HUES64 (cell line): ENCODE results near the gene LASP1.

Source experiments
- H3K27ac ChIP-seq: 2 replicates; pipeline ENCODE4 v1.7.0; 2013; ENCODE audit warnings: low read depth, low read length, inconsistent platforms
- H3K27me3 ChIP-seq: 2 replicates; pipeline ENCODE4 v1.6.1; 2013; ENCODE audit warnings: mild to moderate bottlenecking, low read length; ENCODE audit not compliant: insufficient read depth
- H3K36me3 ChIP-seq: 2 replicates; pipeline ENCODE4 v1.6.1; 2013; ENCODE audit warnings: mild to moderate bottlenecking, low read length; ENCODE audit not compliant: insufficient read depth
- H3K4me1 ChIP-seq: 2 replicates; pipeline ENCODE4 v1.6.1; 2013; ENCODE audit warnings: mild to moderate bottlenecking, low read length, moderate library complexity; ENCODE audit not compliant: insufficient read depth
- H3K4me3 ChIP-seq: 2 replicates; pipeline ENCODE4 v1.5.1; 2013; ENCODE audit warnings: mild to moderate bottlenecking, low read length, moderate library complexity
- H3K9ac ChIP-seq: 2 replicates; pipeline ENCODE4 v1.6.1; 2013; ENCODE audit warnings: mild to moderate bottlenecking, low read depth, low read length
- H3K9me3 ChIP-seq: 2 replicates; pipeline ENCODE4 v1.6.1; 2013; ENCODE audit warnings: low read depth, low read length; ENCODE audit not compliant: insufficient read depth
- WGBS: fragments of 150-250, 120-280 bp; methylation state at CpG from one replicate; pipeline ENCODE4 v1.1.7; 2013; ENCODE audit warnings: missing lambda C conversion rate; 5-methylcytosine and 5-hydroxymethylcytosine counted together

LASP1 gene

DNA sequence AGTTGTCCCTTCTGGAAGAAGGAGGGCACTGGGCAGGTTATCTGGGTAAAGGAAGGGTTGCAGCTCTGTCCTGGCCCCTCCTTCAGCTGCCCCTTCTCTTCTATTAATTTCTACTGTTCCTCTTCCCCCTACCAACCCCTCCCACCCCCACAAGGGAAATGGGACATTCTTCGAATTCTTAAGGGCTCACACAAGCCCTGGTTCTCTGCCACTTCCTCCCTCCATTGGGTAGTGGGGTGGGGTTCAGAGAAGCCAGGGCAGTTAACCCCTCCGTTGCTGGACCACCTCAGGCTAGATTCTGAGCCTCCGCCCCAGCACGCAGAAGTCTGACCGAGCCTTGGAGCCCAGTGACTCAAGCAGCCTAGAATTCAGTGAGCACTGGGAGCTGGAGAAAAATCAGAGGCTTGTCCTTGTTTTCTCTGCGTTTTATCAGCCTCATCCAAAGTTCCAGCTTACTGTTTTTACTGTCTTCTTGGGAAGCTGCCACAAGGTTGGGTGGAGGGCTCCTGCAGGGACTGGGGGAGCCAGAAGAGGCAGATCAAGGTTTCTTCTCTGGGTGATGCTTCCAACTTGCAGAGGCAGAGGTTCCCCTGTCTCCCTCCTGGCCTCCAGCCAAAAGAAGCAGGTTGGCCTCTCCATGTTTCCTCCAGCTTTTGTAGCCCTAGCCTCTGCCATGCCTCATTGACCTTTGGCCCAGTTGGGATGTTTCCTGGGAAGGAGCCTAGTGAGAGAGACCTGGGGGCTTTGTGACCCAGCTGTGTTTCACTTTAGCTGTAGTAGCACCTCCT lies 10.2 kb downstream of the LASP1 start:
- 11% methylated on average over 5 of the region's 6 CpGs for WGBS

DNA sequence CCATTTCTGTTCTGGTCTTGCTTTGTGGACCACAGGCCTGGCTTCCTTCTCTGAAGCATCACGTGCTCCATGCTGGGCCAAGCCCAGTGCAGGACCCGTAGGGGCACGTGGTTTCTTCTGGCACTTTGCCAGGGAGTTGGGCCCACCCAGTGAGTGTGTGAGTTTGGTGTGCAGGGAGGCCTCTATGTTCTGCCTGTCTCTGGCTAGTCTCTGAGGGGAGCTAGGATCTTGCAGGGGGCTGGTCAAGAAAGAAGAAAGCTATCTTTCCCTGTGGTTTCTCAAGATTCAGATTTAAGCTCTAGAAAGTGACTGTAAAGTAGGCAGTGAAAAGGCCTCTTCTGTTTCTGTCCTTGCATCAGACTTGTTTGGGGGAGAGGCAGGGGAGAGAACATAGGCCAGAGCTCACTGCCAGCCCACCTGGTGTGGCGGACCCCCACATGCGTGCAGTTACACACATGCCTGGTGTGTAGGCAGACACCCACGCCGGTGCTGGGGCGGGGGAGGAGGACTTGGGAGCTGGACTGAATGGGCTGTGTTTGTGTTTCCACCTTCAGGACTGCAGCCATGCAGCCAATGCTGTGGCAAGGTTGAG lies 11.8 kb downstream of the LASP1 start:
- H3K27me3 ChIP-seq: no peaks in the 10 kb centered on the region
- H3K27ac ChIP-seq: peak overlapping the region; percentile 61
- no peak overlapping the region for H3K9ac ChIP-seq
- H3K9me3 ChIP-seq: no peaks in the 10 kb centered on the region
- H3K4me1 ChIP-seq: peaks cover 75% of the 10 kb centered on the region
- WGBS: 71% methylated on average over 8 of the region's 8 CpGs
- peaks cover 19% of the 10 kb centered on the region for H3K36me3 ChIP-seq
- no peak overlapping the region for H3K4me3 ChIP-seq

More for the DNA sequence above, 10.2 kb downstream of the LASP1 start:
- Histone ChIP-seq H3K27ac (peak overlapping the region; percentile 87), H3K4me1 (peaks cover 75% of the 10 kb centered on the region), H3K36me3 (peaks cover 19% of the 10 kb centered on the region), H3K4me3 (peak overlapping the region; percentile 32), H3K27me3 (no peaks in the 10 kb centered on the region), H3K9me3 (no peaks in the 10 kb centered on the region), H3K9ac (peak overlapping the region; percentile 60)

DNA sequence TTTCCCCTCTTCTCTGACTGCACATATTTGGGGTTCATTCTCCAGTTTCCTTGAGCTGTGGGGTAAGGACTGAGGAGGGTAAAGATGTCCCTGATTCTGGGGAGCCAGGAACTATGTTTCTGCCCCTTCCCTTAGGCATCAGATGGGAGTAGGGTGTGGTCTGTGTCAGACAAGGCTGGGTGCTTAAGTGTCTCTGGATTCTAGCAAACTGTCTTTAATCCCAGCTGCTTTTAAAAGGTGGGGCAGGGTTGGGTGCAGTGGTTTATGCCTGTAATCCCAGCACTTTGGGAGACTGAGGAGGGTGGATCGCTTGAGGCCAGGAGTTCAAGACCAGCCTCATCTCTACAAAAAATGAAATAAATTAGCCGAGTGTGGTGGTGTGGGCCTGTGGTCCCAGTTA lies 13.0 kb downstream of the LASP1 start:
- H3K4me1 ChIP-seq: peaks cover 66% of the 10 kb centered on the region

DNA sequence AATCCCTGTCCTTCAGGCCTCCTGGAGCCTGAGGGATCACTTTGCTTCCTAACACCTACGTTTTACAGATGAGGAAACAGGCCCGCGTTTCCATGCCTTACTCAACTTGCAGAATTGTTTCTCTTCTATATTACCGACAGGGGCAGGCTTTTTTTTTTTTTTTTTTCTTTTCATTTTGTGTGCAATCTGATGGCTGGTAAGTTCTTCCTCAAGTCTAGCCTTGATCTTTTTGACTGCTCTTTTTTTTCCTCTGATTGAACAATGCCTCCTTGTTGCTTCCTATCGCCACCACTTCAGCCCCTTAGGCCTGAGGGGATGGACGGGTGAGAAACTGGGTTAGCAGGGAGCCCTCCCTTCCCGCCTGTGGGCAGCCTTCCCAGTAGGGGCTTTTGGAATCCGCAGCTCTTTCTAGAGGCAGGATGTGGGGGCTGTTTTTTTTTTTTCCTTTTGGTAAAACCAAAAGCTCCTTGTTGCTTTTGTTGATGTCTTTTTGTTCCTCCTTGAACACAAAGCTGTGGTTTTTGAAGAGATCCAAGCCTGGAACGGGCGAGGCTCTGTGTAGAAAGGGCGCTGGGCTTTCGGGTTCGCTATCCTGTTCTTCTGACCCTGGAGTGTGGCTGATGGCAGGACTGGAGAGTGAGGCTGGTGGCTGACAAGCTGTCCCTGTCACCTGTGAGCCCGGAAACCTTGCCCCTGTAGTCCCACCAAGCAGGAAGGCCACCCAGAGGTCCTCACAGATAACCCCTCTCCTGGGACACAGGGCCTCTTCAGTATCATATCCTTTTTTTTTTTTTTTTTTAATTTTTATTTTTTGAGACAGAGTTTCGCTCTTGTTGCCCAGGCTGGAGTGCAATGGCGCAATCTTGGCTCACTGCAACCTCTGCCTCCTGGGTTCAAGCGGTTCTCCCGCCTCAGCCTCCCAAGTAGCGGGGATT lies 14.0 kb downstream of the LASP1 start:
- H3K4me3 ChIP-seq: no peak overlapping the region; the same call in 1 of the 2 replicates
- 51% methylated on average over 19 of the region's 19 CpGs for WGBS
- no peaks in the 10 kb centered on the region for H3K9me3 ChIP-seq
- H3K9ac ChIP-seq: peak overlapping the region; percentile 57
- H3K36me3 ChIP-seq: peaks cover 18% of the 10 kb centered on the region
- peak overlapping the region; percentile 74 for H3K27ac ChIP-seq
- H3K27me3 ChIP-seq: no peaks in the 10 kb centered on the region
- H3K4me1 ChIP-seq: peaks cover 56% of the 10 kb centered on the region

More for the DNA sequence above, 13.0 kb downstream of the LASP1 start:
- no peak overlapping the region for H3K4me3 ChIP-seq
- 89% methylated on average over 2 of the region's 2 CpGs for WGBS
- peaks cover 21% of the 10 kb centered on the region for H3K36me3 ChIP-seq
- no peak overlapping the region for H3K9ac ChIP-seq
- no peak overlapping the region for H3K27ac ChIP-seq
- H3K27me3 ChIP-seq: no peaks in the 10 kb centered on the region
- no peaks in the 10 kb centered on the region for H3K9me3 ChIP-seq

DNA sequence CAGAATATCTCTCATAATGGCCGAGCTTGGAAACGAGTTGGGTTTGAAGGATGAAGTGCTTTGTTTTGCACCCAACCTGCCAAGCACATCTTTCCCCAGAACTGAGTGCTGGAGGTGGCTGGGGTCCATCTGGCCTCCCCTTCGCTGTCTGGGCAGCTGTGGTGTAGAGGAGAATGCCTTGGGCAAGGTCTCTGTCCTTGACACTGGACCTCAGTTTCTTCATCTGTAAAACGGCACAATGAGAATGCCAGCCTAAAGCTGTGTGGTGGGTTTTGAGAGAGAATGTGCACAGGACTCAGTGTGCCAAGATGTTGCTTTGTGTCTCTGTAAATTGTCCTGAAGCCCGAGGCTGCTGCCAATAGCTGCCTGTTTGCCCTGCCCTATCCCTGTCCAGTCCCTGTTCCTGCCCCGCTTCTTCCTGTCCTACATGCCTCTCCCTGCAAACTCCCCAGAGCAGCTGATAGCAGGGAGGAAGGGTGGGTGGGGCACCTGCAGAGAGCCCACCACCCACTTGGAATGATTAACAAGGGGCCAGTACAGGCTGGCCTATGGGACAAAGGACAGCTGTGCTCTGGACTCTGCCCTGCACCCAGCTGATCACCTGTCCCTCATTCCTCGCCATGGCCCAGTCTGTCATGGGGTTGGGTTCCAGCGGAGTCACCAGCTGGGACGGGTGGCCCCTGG lies 15.3 kb downstream of the LASP1 start:
- peaks cover 45% of the 10 kb centered on the region for H3K4me1 ChIP-seq
- H3K4me3 ChIP-seq: no peak overlapping the region
- peak overlapping the region; percentile 1; the same call in 1 of the 2 replicates for H3K27ac ChIP-seq
- no peak overlapping the region for H3K9ac ChIP-seq
- WGBS: 85% methylated on average over 9 of the region's 9 CpGs
- no peaks in the 10 kb centered on the region for H3K27me3 ChIP-seq
- no peaks in the 10 kb centered on the region for H3K9me3 ChIP-seq
- peaks cover 21% of the 10 kb centered on the region for H3K36me3 ChIP-seq

DNA sequence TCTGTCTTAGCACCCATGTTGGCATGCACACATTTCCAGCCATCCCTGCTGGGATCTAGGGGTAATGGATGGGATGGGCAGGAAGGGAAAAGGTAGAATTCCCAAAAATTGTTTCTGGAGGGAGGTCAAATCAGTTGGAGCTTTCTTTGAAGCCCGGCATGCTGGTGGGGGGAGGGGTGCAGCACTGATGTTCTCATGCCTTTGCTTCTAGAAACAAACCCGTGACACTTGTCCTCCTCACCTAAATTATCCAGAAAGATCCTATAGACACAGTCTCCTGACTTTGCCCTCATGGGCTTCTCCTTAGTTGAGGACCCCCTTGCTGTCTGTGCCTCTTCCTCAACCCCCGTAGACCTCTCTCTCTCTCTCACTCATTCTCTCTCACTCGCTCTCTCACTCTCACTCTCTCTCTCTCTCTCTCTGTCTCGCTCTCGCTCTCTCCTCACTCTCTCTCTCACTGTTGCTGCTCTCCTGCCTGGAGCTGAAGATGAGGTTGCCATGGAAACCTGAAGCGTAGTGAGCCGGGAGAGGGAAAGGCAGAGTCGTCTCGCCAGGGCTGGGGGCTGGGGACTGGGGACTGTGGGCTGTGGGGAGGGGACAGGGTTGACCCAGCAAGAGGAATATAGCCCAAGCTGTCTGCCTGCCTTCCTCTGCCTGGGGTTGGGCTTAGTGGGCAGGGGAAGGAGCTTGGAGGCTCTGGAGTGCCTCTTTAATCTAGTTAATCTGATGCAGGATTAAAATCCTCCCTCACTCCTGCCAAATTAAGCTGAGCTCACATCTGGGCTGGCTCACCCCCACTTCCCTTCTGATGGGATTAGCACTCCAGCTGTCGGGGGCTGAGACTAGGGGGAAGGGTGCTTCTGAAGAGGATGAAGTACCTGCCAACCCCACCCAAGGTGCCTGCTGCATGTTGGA lies 16.1 kb downstream of the LASP1 start:
- no peaks in the 10 kb centered on the region for H3K27me3 ChIP-seq
- H3K36me3 ChIP-seq: peaks cover 26% of the 10 kb centered on the region
- peaks cover 39% of the 10 kb centered on the region for H3K4me1 ChIP-seq
- no peak overlapping the region for H3K9ac ChIP-seq
- H3K4me3 ChIP-seq: no peak overlapping the region
- H3K27ac ChIP-seq: peak overlapping the region; percentile 1; the same call in 1 of the 2 replicates
- WGBS: 41% methylated on average over 11 of the region's 11 CpGs
- no peaks in the 10 kb centered on the region for H3K9me3 ChIP-seq

DNA sequence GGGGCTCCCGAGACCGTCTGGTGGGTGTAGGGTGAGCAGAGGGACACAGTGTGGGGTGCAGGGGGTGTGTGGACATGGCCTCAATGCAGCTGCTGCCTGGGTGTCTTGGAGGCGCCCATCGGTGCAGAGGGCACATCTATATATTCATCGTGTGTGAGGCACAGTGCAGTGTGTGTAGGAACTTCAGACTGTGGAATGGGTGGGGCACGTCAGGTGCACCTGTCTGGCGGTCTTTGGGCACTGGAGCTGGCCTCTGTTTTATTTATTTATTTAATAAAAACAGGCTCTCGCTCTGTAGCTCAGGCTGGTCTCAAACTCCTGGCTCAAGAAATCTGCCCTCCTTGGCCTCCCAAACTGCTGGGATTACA lies 16.8 kb downstream of the LASP1 start:
- no peak overlapping the region for H3K9ac ChIP-seq
- H3K9me3 ChIP-seq: no peaks in the 10 kb centered on the region
- H3K27ac ChIP-seq: no peak overlapping the region
- no peaks in the 10 kb centered on the region for H3K27me3 ChIP-seq
- H3K36me3 ChIP-seq: peaks cover 31% of the 10 kb centered on the region
- 89% methylated on average over 7 of the region's 8 CpGs for WGBS
- H3K4me1 ChIP-seq: peaks cover 36% of the 10 kb centered on the region
- H3K4me3 ChIP-seq: no peak overlapping the region

DNA sequence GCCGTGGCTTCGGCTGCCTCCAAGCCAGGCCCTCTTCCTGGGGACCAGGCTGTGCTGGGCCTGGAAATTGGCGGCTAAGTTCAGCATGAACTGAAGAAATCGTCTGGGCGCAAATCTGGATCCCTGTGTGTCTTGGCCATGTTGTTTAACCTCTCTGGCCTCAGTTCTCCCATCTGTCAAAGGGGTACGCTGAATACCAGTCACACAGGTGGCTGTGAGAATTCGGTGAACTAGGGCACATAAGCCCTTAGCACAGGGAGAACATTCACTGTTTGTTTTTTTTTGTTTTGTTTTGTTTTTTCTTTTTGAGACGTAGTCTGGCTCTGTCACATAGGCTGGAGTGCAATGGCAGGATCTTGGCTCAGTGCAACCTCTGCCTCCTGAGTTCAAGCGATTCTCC lies 19.0 kb downstream of the LASP1 start:
- Histone ChIP-seq H3K27ac (no peak overlapping the region), H3K36me3 (peaks cover 43% of the 10 kb centered on the region), H3K4me3 (no peak overlapping the region), H3K9me3 (no peaks in the 10 kb centered on the region), H3K9ac (no peak overlapping the region), H3K4me1 (peaks cover 20% of the 10 kb centered on the region), H3K27me3 (no peaks in the 10 kb centered on the region)
- 96% methylated on average over 9 of the region's 9 CpGs for WGBS

DNA sequence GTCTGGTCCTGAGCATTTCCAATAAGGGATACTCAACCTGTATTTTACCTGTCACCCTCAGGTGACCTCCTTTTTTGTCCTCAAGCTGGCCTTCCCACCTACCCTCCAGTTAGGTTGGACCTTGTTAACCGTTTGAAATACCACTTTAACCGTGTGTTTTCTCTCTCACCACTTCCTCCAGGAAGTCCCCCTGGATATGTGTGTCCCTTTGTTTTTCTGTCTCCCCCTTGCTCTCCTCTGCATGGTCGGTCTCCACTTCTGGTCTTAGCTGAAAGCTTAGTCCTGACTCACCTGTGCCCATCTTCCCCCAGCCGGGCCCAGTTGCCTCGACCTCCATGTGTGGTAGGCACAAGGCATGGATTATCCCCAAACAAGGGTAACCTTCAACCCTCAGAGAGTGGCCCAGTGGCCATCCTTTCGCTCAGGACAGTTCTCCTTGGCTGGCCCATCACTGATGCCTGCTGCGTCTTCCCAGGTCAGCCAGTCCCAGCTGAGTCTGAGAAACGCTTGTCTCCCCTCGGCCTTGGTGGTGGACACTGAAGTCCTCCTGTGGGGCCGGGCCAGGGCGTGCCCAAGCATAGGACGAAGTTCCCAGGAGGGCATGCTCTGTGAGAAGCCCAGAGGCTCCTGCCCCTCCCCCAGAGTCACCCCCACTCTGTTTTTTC lies 20.0 kb downstream of the LASP1 start:
- peaks cover 10% of the 10 kb centered on the region for H3K4me1 ChIP-seq
- no peaks in the 10 kb centered on the region for H3K27me3 ChIP-seq
- H3K27ac ChIP-seq: no peak overlapping the region
- H3K9ac ChIP-seq: no peak overlapping the region
- H3K4me3 ChIP-seq: no peak overlapping the region
- peaks cover 44% of the 10 kb centered on the region for H3K36me3 ChIP-seq
- no peaks in the 10 kb centered on the region for H3K9me3 ChIP-seq
- 95% methylated on average over 12 of the region's 12 CpGs for WGBS

DNA sequence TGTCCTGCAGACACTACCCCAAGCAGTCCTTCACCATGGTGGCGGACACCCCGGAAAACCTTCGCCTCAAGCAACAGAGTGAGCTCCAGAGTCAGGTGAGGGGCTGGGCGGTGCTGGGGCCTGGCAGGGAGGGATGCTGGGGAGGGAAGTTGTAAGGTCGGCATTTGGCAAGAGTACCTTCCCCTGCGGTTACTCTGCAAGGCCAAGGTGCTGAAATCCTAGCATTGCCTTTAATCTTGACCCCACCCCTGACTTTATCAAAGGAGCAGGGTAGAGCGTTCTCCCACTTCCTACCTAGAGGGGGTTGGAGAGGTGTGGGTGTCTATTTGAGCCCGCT lies 20.5 kb downstream of the LASP1 start:
- Histone ChIP-seq H3K27ac (no peak overlapping the region), H3K36me3 (peaks cover 45% of the 10 kb centered on the region), H3K4me1 (peaks cover 5% of the 10 kb centered on the region), H3K9ac (no peak overlapping the region), H3K9me3 (no peaks in the 10 kb centered on the region), H3K27me3 (no peaks in the 10 kb centered on the region), H3K4me3 (no peak overlapping the region)
- 88% methylated on average over 6 of the region's 8 CpGs for WGBS
